HCT116 (cell line): Measurements from ENCODE around the gene UNC93B1. TPM values are rescaled to one million over a fixed set of nuclear protein-coding genes. Genes with fewer than 3 reads are reported as not detected.

Source experiments
- ATAC-seq: fragments of 200-7000 bp; cut with Tn5 transposase; 2 replicates; pipeline ENCODE4 v1.9.1; 2020; ENCODE audit warnings: mild to moderate bottlenecking, moderate library complexity
- BruUV-seq: library from RNA; stranded (reverse); fragments of 400-500 nt; replicated peaks from 2 replicates; lab custom pipeline; 2021; lab: Mats Ljungman, UMichigan
- CTCF ChIA-PET: fragments of 300-600 bp; sonication (Branson Sonifier 250); formaldehyde crosslinking; loops from one replicate; lab custom pipeline; 2021; ENCODE audit warnings: antibody characterized with exemption; lab: Charles Lee
- POLR2A ChIA-PET: fragments of 300-600, 350-600 bp; sonication (Branson Sonifier 250); formaldehyde crosslinking; loops from one replicate; lab custom pipeline; 2021; ENCODE audit warnings: antibody characterized with exemption; lab: Charles Lee
- RAD21 ChIA-PET, 2 experiments: fragments of 300-600 bp; sonication (Branson Sonifier 250); formaldehyde crosslinking; loops; one replicate each; lab custom pipeline; 2023; ENCODE audit warnings: low total read pairs in 2 of 2; ENCODE audit not compliant: uncharacterized antibody in 2 of 2, unreplicated experiment in 2 of 2, low non-redundant PET in 1 of 2; lab: Charles Lee
- DNase-seq: peaks from one replicate; pipeline ENCODE4 v3.0.0-alpha.2; 2010; ENCODE audit warnings: low read depth, low spot score
- H2AFZ ChIP-seq: fragments of 200-600 bp; shearing (Covaris generic), sonication (generic); 2 replicates; pipeline ENCODE4 v1.6.1; 2017; ENCODE audit warnings: low read depth, mixed run types, mixed read lengths, antibody characterized with exemption, low read length; ENCODE audit not compliant: poor library complexity, severe bottlenecking
- H3K27ac ChIP-seq: 2 replicates; pipeline ENCODE4 v1.5.1; 2012; ENCODE audit warnings: low read depth, low read length
- H3K27me3 ChIP-seq: fragments of 200-600 bp; sonication (generic); 2 replicates; pipeline ENCODE4 v1.6.1; 2016; ENCODE audit warnings: mixed run types, low read length, mixed read lengths; ENCODE audit not compliant: insufficient read depth
- H3K36me3 ChIP-seq, 2 experiments: fragments of 200-500 bp in 1 of 2; fragments of 200-600 bp in 1 of 2; sonication (Bioruptor generic) in 1 of 2; sonication (generic) in 1 of 2; 2 replicates each; pipeline versions ENCODE4 v1.5.1 to v1.6.1; 2014 to 2016; ENCODE audit warnings: low read length in 2 of 2, inconsistent platforms in 1 of 2, mixed read lengths in 1 of 2, mixed run types in 1 of 2; ENCODE audit not compliant: insufficient read depth in 2 of 2, control insufficient read depth in 1 of 2
- H3K4me1 ChIP-seq, 2 experiments: fragments of 200-600 bp in 1 of 2; sonication (generic) in 1 of 2; 2 replicates each; pipeline versions ENCODE4 v1.5.1 to v1.6.1; 2012 to 2017; ENCODE audit warnings: low read length in 2 of 2, inconsistent platforms in 1 of 2, mild to moderate bottlenecking in 1 of 2, mixed read lengths in 1 of 2, mixed run types in 1 of 2, moderate library complexity in 1 of 2; ENCODE audit not compliant: insufficient read depth in 2 of 2, control insufficient read depth in 1 of 2
- H3K4me2 ChIP-seq: fragments of 200-600 bp; sonication (generic); 2 replicates; pipeline ENCODE4 v1.6.1; 2017; ENCODE audit warnings: mixed run types, low read length, mixed read lengths
- H3K4me3 ChIP-seq, 2 experiments: fragments of 200-600 bp in 1 of 2; sonication (generic) in 1 of 2; replicated peaks in 1 of 2; 2 replicates each; pipeline ENCODE4 v1.5.1; 2011 to 2016; ENCODE audit warnings: low read length in 2 of 2, control low read depth in 1 of 2, low read depth in 1 of 2, mild to moderate bottlenecking in 1 of 2, mixed read lengths in 1 of 2, mixed run types in 1 of 2
- H3K79me2 ChIP-seq: fragments of 200-600 bp; sonication (generic); 2 replicates; pipeline ENCODE4 v1.6.1; 2017; ENCODE audit warnings: mild to moderate bottlenecking, mixed run types, low read length, moderate library complexity, mixed read lengths; ENCODE audit not compliant: insufficient read depth
- H3K9ac ChIP-seq: fragments of 200-600 bp; sonication (generic); 2 replicates; pipeline ENCODE4 v1.6.1; 2016; ENCODE audit warnings: low read length, mixed read lengths
- H3K9me2 ChIP-seq: fragments of 200-600 bp; sonication (generic), shearing (Covaris generic); 2 replicates; pipeline ENCODE4 v1.6.1; 2017; ENCODE audit warnings: mixed run types, mild to moderate bottlenecking, moderate library complexity; ENCODE audit not compliant: insufficient read depth
- H3K9me3 ChIP-seq, 2 experiments: fragments of 200-500 bp in 1 of 2; fragments of 200-600 bp in 1 of 2; sonication (Bioruptor generic) in 1 of 2; sonication (generic) in 1 of 2; 2 replicates each; pipeline ENCODE4 v1.6.1; 2014 to 2017; ENCODE audit warnings: low read length in 2 of 2, mixed read lengths in 2 of 2, inconsistent platforms in 1 of 2, low read depth in 1 of 2, mild to moderate bottlenecking in 1 of 2, mixed run types in 1 of 2, moderate library complexity in 1 of 2; ENCODE audit not compliant: control insufficient read depth in 1 of 2, insufficient read depth in 1 of 2
- H4K20me1 ChIP-seq: fragments of 200-600 bp; sonication (generic), shearing (Covaris generic); 2 replicates; pipeline ENCODE4 v1.6.1; 2017; ENCODE audit warnings: mixed run types, mild to moderate bottlenecking, moderate library complexity; ENCODE audit not compliant: insufficient read depth
- CEBPB ChIP-seq: IDR thresholded peaks from 2 replicates; pipeline ENCODE4 v1.6.1; 2012; ENCODE audit warnings: low read depth
- CTCF ChIP-seq, 3 experiments: fragments of 200-600 bp in 1 of 3; sonication (generic) in 1 of 3; IDR thresholded peaks in 2 of 3; conservative IDR thresholded peaks in 1 of 3; 2 replicates each; pipeline ENCODE4 v1.5.1; 2012 to 2017; ENCODE audit warnings: low read depth in 2 of 3, low read length in 2 of 3, antibody characterized with exemption in 1 of 3, borderline replicate concordance in 1 of 3, control low read depth in 1 of 3, mild to moderate bottlenecking in 1 of 3, mixed read lengths in 1 of 3, mixed run types in 1 of 3, moderate library complexity in 1 of 3; ENCODE audit not compliant: insufficient read depth in 1 of 3
- JUND ChIP-seq: IDR thresholded peaks from 2 replicates; pipeline ENCODE4 v1.6.1; 2012
- POLR2AphosphoS5 ChIP-seq: IDR thresholded peaks from 2 replicates; pipeline ENCODE4 v1.6.1; 2011; ENCODE audit warnings: mild to moderate bottlenecking, low read depth, low read length, moderate library complexity
- REST ChIP-seq: IDR thresholded peaks from 2 replicates; pipeline ENCODE4 v1.6.1; 2012; ENCODE audit warnings: low read depth
- YY1 ChIP-seq: IDR thresholded peaks from 2 replicates; pipeline ENCODE4 v1.6.1; 2011; ENCODE audit warnings: low read length, low read depth, moderate library complexity, mild to moderate bottlenecking; ENCODE audit not compliant: insufficient replicate concordance; ENCODE audit errors: extremely low read depth
- intact Hi-C: fragments of 100-400 bp; cut with micrococcal nuclease; formaldehyde crosslinking; loops from 2 replicates; pipeline ENCODE4 v1.10.0; 2022
- total RNA-seq: library from RNA; stranded (reverse); gene quantifications from one replicate; pipeline ENCODE4 v1.2.1, GENCODE V29; 2021; ENCODE audit not compliant: unreplicated experiment

Gene UNC93B1
- total RNA-seq, 1 experiment from 2014 or later: 72.9 TPM

GRCh38 chr11:68002938-68003845 lies 705 bp downstream of the UNC93B1 start:
- BruUV-seq: no TSS peak
- Histone ChIP-seq H3K4me3 (peak overlapping the region; percentile 58 to 78), H3K79me2 (0 out of 2 replicates have a peak, but pooled peaks cover 4% of the 10 kb centered on the region), H3K27me3 (no peaks in the 10 kb centered on the region), H4K20me1 (no peaks in the 10 kb centered on the region), H3K9me2 (no peaks in the 10 kb centered on the region), H3K4me1 (peaks cover 18 to 31% of the 10 kb centered on the region in 2 experiments), H2AFZ (no peak overlapping the region), H3K4me2 (peak overlapping the region; percentile 98), H3K27ac (peak overlapping the region; percentile 77), H3K9me3 (no peaks in the 10 kb centered on the region), H3K9ac (peak overlapping the region; percentile 78), H3K36me3 (no peaks in the 10 kb centered on the region)
- no peak for TF ChIP-seq REST
- TF ChIP-seq CTCF (IDR thresholded peaks at IDR 0.05 in 2 of 3, conservative IDR thresholded peaks at IDR 0.05 in 1 of 3; ENCODE audit: borderline replicate concordance in 1 of 3, insufficient read depth in 1 of 3, low read depth in 2 of 3, low read length in 2 of 3): no peak
- TF ChIP-seq POLR2AphosphoS5: no peak
- TF ChIP-seq YY1: no peak
- TF ChIP-seq CEBPB: no peak
- TF ChIP-seq JUND: no peak
- POLR2A ChIA-PET: no interaction called here
- ATAC-seq (peak; percentile 57), DNase-seq (no peak)
- CTCF ChIA-PET: interaction anchor here (1.2 kb wide), 1 partner anchor 48 kb away, joined by 3 read pairs; no protein-coding TSS in a partner anchor
- RAD21 ChIA-PET: no interaction called here
- intact Hi-C loops: no loop called here
